ENCODE results near the gene NPPA.
"Not testable (repeated sequence)": the region's sequence is repeated elsewhere in the genome, so short reads cannot be mapped to it uniquely, and the experiment has no call there.

Gene NPPA

GRCh38 chr1:11805422-11806306 is 41.9 kb downstream of the NPPA start, which contains the start of the genes CLCN6 and MTHFR:
Gene CLCN6, plus strand, starts transcription at chr1:11806191. Its CDS starts 72 bp downstream, at chr1:11806263.
Gene MTHFR, minus strand, starts transcription at chr1:11805964. Its CDS starts 2,848 bp downstream, at chr1:11803116.
- peak; percentile 97 to 98 for DNase-seq

DNA sequence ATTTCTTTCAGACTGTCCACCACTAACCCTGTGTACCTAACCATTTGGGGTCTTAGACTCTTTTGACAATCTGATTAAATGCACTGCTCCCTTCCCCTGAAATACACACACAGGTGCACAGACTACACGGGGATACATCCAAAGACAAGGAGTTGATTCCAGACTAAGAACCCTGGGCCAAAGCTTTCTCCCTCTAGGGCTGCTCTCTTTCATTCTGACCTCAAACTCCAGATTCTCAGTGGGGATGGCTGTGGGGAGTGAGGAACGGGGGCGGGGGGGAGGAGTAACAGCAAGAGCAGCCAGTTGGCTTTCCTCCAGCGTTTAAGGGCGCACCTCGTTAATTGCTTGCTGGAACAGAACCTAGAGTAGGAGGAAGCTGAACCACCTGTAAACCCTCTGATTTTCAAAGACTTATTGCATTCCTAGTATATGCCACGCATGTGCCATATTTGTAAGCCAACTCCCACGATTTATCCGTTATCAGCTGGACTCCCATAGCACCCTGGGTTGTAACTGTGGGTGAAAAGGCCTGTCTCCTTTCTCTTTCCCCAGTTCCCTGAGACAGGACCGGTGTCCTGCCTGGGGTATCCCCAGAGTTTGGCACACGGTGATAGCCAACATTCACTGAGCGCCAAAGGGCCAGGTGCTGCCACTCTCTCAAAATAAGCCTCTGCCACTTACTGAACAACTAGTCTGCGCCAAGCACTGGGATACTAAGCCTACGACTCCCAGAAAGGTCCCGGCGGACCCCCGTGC is 42.7 kb downstream of the NPPA start:
- peak; percentile 18 to 42 for DNase-seq

GRCh38 chr1:11803924-11804665 is 43.5 kb downstream of the NPPA start:
- DNase-seq, result not testable (repeated sequence)

- peak; percentile 64 to 66 for DNase-seq
Measured at GRCh38 chr1:11802973-11803885, 44.4 kb downstream of the NPPA start.

- DNase-seq, result peak; percentile 37 to 40
Measured at GRCh38 chr1:11802616-11802972, 45.0 kb downstream of the NPPA start.

DNA sequence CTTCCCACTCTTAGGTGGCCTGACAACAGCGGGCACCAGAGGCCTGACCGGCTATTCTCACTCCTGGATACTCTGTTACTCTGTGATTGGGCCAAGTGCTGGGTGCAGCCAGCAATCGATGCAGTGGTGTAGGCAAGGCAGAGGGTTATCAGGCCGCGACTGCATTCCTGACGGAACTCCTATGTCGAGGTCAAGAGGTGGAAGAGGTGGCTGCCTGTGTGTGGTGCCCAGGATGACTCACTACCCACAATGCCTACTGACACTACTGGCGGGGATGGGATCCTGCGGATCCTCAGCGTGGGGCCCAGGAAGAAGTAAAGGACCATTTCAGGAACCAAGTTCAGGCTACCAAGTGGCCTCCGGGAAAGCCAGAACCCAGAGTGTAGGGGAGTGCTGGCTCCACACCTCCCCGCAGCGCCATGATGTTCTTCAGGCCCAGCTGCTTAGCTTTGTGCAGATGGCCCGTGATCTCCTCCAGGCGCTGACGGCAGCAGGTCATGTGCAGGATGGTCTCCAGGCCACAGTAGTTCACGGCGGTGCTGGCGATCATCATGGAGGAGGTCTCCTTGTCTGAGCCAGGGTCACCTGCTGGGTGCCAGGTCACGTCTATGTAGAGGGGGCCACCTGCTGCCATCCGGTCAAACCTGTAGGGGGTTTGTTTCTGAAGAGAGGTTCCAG is 46.7 kb downstream of the NPPA start:
- DNase-seq, result no peak

- no peak for DNase-seq
Measured at GRCh38 chr1:11800391-11800755, 47.2 kb downstream of the NPPA start.

- DNase-seq, result no peak
Measured at GRCh38 chr1:11799896-11800295, 47.7 kb downstream of the NPPA start.

DNA sequence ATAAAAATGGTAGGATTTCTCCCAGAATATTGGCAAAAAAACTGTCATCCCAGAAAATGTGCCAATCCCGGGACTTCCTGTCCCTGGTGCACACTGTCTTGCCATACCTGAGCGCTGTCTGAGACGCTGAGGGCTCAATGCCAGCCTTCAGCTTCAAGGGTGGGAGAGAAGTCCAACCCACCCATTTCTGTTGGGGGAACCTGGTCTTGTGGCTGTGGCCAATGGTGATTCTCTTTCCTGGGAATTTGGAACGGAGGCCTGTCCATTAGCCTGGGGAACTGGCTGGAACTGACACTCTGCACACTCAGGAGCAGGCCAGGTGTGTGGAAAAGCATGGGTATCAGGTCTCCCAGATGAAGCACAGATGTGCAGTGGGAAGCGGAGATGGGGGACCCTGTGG is 48.5 kb downstream of the NPPA start:
- no peak for DNase-seq

GRCh38 chr1:11797525-11798216 is 49.9 kb downstream of the NPPA start:
- no peak for DNase-seq

- peak in 1 of 2 donors; percentile 46 for DNase-seq
Measured at GRCh38 chr1:11796036-11796828, 51.4 kb downstream of the NPPA start.

All from inflammatory macrophage treated with lipopolysaccharide for 1 hour (primary cell).